ENCODE measurements around the gene VPS13D.

Gene VPS13D

DNA sequence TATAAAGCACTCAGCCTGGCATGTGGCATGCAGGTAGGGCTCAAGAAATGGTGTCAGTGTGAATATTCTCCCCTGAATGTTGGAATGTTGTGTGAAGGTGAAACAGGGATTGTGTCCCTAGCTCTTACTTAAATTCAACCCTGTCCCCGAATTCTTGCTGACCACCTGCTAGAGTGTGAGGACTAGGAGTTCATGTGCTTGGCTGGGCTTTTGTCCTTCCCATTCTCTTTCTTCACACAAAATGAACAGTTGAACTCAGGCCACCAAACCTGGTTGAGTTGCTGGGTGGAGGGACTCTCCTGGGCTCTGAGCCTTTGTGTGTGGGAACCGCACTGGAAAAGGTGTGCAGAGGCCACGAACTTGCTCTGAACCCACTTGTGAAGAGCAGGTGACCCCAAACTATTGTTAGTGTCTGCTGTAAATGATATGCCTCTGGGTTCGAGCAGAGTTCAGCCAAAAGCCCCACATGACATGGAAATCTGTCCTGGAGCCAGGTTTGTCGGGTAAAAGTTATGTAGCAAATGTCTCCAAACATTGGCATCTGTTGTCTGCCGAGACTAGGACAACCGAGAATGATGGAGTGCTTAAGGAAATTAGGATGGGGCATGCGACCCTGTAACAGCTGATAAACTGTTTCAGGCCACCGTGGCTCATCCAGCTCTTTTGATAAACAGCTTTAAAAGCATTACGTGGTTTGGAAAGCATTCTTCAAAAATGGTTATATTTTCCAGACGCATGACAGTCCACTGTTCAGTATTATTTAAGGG, 243.9 kb downstream of the VPS13D start:
- FAIRE-seq, result no peak

DNA sequence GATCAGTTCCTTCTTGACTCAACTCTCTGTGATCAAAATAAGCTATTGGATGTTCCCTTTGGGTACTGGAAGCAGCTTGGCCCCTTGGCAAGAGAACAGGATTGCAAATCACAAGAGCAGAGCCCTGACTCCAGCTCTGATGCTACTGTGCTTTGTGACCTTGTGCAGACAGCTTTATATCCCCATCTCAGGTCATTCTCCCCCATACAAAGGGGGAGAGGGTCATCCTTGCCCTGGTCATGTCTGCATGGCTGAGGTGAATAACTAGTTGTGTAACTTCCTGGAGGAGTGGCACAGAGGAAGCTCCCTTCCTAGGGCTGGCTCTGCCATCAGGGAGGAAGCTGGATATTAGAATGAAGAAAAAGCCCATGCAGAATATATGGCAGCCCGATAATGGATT, 245.3 kb downstream of the VPS13D start:
- no peak for FAIRE-seq

GRCh38 chr1:12475530-12475934, 245.7 kb downstream of the VPS13D start:
- FAIRE-seq, result no peak

GRCh38 chr1:12475947-12476346, 246.1 kb downstream of the VPS13D start:
- no peak for FAIRE-seq

DNA sequence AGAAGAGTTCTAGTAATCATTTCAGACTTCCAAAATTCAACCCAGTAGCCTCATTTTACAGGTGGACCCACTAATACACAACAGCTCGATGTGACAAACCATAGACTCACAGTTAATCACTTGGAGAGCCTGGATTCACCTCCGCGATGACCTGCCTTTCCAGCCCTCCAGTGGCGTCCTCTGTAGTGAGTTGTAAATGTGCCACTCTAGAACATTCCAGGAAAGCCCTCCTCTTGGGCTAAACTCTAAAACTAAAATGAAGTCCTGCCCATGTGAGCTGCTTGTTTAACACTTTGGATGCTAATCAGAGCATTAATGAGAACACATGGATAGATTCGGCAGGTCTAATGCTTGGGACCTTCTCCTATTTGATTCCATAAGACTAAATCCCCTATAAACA, 247.5 kb downstream of the VPS13D start:
- no peak for FAIRE-seq

- FAIRE-seq, result no peak
Measured at GRCh38 chr1:12477936-12478611, 248.2 kb downstream of the VPS13D start.

DNA sequence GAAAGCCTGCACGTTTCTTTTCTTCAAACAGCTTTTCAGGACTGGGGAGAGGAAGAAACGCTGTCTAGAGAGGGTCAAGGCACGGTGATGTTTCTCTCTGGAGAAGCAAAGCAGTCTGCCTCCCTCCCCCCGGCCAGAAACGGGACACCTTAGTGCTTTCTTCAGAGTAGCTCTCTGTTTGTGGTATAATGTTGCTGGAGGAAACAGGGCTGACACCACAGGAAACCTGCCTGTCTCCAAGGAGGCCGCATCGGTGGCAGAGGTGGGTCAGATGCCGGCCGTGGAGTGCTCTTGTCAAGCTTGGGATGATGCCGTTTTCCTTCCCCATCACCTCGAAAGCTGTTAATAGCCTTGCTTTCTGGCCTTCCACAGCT, 248.8 kb downstream of the VPS13D start:
- FAIRE-seq, result no peak

DNA sequence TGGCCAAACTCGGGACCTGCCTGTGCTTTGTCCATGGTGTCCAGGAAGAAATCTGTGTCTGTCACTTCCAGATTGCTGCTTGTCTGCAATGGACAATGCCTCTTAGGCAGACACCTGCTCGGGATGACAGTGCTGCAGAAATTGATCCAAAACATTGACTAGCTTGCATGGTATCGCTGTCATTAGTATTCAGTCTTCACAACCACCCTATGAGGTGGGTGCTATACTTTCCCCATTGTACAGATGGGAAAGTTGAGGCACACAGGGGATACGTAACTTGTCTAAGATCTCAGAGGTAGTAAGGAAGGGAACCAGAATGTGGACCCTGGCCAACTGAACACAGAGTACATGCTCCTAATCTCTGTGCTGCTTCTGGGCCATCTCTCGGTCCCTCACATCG, 249.5 kb downstream of the VPS13D start:
- no peak for FAIRE-seq

DNA sequence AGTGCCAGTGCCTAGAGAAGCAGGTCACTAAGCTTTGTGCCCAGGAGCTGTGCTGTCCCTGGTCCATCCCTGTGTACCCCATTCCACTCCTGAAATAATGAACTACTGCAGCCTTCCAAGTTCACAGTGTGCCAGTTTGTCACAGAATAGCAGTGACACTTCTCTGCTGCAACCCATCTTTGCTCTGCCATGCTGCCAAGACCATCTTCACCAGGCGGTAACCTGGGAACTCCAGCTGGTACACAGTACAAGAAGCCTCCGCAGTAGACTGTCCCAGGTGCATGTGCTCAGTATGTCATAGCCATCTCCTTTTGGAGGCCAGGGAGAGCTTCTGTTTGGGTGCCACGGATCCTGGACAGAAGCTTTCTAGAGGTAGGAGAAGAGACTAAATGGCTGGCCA, 250.2 kb downstream of the VPS13D start:
- no peak for FAIRE-seq

DNA sequence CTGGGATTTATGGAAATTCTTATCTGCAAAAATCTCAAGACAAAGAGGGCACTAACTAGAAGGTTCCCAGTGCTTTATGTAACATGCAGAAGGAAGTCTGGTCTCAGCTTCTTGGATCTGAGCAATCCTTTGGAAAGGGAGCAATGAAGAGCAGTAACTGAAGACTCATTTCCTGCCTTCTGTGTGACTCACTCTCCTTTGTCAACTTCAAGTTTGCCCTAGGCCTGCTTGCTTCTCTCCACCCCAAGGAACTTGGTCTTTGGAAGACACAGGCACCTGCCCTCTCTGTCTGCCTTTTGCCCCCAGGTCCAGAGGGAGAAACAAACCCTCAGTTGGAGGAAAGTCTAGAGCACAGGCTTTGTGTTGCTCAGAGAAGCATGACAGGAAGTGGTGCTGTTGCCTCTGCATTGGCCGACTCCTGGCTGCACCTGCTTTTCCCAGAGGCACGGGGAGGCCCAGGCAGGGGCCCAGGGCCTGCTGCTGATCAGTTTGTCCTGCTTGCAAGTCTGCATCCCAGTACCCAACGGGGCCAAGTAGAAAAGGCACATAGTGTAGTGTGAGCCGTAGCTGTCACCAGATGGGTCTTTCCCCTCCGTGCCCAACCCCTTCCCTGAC, 251.0 kb downstream of the VPS13D start:
- FAIRE-seq, result no peak

DNA sequence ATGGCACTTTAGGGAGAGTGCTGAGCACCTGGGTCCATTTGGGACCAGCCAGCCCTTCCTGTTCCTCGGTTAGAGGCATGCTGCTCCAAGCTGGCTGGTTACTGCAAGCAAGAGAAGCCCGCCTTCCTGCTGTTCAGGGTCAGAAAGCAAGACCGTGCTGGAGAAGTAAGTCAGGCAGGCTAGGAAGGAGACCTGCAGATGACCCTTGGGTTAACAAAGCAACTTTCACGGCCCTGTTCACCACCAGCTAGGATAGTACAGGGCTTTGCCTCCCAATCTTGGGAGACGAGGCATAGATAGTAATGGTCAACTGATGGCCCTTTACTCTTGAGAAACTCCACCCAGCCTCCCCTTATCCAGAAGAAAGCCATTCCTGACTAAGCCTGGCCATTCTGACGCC, 252.1 kb downstream of the VPS13D start:
- no peak for FAIRE-seq

DNA sequence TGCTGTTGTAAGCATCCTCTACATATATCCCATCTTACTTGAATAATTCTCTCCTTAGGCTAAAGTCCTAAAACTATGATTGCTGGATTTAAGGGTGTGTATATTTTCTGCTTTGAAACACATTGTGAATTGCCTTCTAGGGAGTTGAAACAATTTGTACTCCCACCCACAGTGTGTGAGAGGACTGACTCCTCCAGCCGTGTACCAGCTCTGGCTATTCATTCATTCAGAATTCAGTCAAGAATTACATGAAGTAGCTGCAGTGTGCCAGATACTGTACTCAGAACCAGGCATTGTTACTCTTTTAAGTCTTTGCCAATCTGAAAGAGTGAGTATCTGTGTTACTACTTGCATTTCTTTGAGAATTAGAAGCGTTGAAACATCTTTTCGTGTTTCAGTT, 253.2 kb downstream of the VPS13D start:
- no peak for FAIRE-seq

DNA sequence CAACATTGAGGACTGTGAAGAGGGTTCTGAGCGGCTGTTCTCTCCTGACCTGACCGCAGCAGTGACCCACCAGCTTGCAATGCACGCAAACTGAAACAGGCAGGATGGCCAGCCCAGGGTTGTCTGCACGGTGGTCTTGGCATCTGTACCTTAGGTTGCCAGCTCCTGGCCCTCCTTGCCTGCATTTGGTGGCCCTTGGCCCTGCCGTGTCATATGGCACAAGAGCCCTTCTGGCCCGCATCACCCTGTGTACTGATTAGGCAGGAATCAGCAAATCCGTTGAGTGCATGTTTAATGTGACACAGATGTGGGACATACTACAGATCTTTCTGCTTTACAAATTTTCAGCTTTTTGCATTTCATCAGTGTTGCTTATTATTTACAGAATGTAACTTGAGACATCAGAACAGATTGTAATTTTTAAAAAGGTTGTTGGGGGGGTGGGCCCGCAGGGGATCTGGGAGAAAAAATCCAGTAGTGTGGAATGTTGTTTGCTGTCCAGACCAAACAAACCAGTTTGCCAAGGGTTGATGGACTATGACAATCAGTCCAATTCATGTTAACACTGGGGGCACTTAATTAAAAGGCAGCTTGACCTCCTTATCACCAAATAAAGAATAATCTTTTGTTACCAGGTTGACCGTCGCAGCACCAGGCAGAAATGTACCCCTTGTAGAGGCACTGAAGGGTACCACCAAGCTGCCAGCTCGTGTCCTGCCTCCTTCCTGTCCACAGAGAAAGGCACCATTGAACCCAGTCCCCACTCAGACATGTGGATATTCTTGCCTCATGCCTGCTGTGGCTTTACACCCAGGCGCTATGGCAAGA, 255.6 kb downstream of the VPS13D start:
- no peak for FAIRE-seq

- FAIRE-seq, result no peak
Measured at GRCh38 chr1:12486059-12486341, 256.2 kb downstream of the VPS13D start.

DNA sequence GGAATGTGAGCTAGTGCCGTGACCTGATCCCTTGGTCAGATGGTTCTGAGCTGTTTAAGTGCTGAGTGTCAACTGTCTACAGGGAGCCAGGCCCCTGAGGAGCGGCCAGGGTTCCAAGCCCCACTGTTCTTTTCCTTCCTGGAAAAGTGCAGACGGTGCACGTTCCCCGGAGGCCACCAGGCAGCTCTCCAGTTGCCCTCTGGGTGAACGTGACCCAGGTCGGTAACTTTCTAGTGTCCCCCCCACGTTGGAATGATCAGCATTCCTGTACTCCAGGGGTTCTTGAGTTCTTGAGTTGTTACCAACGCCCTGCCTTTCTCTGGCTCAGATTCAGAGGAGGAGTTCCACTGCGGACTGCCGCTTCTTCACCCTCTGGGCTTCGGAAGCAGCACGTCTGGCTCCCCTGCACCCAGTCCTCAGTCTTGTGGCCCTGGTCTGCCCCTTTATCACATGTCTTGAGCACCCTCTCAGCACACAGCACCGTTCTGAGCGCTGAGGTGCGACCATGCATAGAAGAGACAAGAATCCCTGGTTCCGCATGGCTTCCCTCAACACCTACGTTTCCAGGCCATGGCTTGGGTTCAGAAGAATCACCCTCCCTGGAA, 256.7 kb downstream of the VPS13D start:
- no peak for FAIRE-seq

DNA sequence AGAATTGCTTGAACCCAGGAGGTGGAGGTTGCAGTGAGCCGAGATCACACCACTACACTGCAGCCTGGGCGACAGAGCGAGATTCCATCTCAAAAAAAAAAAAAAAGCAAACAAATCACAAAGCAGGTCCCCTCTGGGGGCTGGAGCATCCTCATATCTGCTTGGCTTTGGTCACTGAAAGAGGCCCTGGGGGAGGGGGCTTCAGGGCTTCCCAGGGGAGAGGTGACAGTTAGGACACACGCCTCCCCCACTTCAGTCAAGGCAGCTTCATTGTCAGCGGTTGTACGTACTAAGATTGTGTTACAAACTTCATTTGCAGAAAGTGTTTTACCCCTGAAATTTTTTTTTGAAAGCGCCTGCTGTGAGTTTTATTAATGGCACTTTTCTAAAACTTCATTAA, 257.7 kb downstream of the VPS13D start:
- no peak for FAIRE-seq

DNA sequence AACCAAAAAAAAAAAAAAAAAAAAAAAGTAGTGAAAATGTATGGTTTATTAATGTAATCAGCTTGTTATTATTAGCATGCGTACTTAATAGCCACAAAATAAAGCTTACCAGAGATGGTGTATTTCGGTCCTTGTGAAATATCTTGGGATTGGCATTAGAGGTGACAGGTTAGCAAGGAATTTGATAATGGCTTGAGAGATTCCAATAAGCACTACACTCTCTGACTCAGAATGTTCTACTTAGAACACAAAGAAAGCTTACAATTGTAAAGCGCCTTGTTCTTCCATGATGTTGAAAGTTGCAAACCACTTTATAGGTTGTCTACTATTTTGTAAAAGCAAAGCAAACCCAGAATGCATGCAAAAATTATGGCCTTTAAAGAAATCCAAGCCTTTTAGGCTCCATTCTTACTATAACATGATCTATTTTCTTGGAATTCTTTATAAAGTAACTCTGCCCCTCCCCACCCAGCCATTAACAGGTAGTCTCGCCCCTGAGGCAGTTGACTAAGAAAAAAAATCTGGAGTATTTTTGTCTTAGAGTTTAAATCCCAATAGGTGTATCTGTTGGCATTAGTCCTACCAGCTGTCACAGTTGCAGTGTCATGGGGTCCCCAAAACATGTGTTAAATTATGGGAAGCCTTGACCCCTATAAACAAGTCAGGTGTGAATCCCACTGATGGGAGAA, 259.0 kb downstream of the VPS13D start:
- no peak for FAIRE-seq

- no peak for FAIRE-seq
Measured at GRCh38 chr1:12490532-12491142, 260.8 kb downstream of the VPS13D start.

GRCh38 chr1:12491656-12492055, 261.8 kb downstream of the VPS13D start:
- no peak for FAIRE-seq

GRCh38 chr1:12495725-12496124, 265.9 kb downstream of the VPS13D start:
- no peak for FAIRE-seq

DNA sequence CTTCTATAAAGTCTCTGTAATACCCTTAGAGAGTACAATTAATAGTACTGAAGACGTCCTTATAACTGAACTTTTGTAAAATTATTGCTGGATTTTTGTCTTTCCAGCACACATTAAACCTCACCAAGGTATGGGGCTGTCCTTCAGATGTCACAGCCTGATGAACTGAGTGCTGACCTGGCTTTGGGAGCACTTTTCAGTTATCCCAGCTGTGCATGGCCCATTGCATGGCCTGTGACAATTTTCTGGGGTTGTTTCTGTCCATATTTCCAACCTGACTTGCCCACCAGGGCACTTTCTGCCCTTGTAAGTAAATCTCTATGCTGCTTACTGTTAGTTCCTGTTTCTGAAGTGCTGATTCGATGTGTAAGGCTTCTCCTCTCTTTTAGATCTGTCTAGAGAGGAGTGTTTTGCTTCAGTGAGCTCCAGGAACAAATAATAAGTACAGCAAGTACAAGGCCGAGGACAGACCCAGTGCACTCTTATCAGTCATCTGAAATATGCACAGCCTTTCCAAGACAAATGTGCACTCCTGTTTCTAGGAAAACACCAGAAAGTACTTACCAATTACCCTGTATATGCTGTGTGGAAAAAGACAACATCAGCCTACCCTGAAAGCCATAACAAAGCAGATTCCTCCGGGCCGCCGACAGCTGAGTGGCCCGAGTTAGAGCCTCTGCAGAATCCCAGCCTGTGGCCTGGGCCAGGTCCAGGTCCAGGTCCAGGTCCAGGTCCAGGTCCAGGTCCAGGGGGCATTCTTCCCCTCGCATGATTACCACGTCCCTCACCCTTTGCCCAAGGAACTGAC, 266.5 kb downstream of the VPS13D start:
- FAIRE-seq, result no peak
